Measurements from ENCODE around the gene INPP4B. TPM values are rescaled to one million over a fixed set of nuclear protein-coding genes. Genes with fewer than 3 reads are reported as not detected.

Gene INPP4B
- total RNA-seq, 1 experiment from 2014 or later, result 0.07 TPM

DNA sequence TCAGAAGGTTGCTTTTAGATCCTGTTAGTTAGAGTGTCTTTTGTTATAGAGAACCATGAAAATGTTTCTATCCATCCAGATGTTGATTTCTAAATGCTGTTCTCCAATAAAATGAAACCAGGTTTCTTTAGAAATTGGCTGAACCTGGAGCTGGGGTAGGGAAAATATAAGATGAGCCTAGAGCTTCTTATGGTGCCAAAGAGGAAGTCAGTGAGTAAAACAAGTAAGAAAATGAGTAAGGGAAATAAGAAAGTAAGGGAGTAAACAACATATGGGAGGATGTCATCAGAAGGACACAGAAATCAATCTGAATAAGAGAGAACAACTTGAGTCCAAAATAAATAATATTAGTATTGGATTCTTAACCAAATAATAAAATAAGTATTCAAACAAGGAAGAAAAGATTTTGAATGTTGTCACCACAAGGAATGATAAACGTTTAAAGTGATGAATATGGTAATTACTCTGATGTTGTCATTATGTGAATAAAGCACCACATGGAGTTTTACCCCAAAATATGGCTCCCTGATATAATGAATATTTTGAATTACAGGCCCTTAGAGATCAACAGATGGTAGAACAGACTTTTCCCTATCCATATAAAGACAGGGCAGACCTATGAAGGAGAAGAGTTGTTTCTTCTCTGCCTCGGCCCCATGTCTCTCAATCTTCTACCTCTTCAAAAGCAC is 703.6 kb downstream of the INPP4B start:
- no peak overlapping the region for H2BK5ac ChIP-seq (ENCODE audit: insufficient read length, low read length)
- H3K9ac ChIP-seq (ENCODE audit: extremely low read depth, insufficient read length, low read length), result no peak overlapping the region
- H2AK5ac ChIP-seq (ENCODE audit: insufficient read length, low read length), result no peak overlapping the region
- Mint-ChIP-seq H3K36me3 (ENCODE audit: insufficient read depth in 1 of 3, low read depth in 3 of 3) (no peaks in the 10 kb centered on the region), H3K4me3 (no peak overlapping the region), H3K27ac (peak overlapping the region in 1 of 3 experiments; percentile 37; a peak in 2 of 7 replicates), H3K4me1 (0 out of 4 replicates have a peak, but pooled peaks cover 0 to 3% of the 10 kb centered on the region in 2 experiments), H3K27me3 (ENCODE audit: low read depth) (no peaks in the 10 kb centered on the region), H3K9me3 (no peaks in the 10 kb centered on the region)
- H3K79me2 ChIP-seq (ENCODE audit: insufficient read depth, low read length), result no peaks in the 10 kb centered on the region
- H3K23ac ChIP-seq (ENCODE audit: insufficient read length, low read depth, low read length), result no peak overlapping the region
- no peak overlapping the region for H3K27ac ChIP-seq (ENCODE audit: insufficient read length, low read depth, low read length)
- no peaks in the 10 kb centered on the region for H4K20me1 ChIP-seq (ENCODE audit: control insufficient read depth, insufficient read depth, insufficient read length)
- no peak overlapping the region for H4K8ac ChIP-seq (replicated peaks; ENCODE audit: insufficient read length, low read depth, low read length)
- H3K27me3 ChIP-seq (ENCODE audit: insufficient read depth, low read length), result no peaks in the 10 kb centered on the region
- no CpG with 5 or more reads among the region's 2 CpGs for WGBS (ENCODE audit: extremely low coverage, insufficient read length, low lambda C conversion rate)
- no peak overlapping the region for H3T11ph ChIP-seq (ENCODE audit: low read length)
- H2BK12ac ChIP-seq (ENCODE audit: insufficient read length, low read depth, low read length), result no peak overlapping the region
- TF ChIP-seq, protein P1, sequence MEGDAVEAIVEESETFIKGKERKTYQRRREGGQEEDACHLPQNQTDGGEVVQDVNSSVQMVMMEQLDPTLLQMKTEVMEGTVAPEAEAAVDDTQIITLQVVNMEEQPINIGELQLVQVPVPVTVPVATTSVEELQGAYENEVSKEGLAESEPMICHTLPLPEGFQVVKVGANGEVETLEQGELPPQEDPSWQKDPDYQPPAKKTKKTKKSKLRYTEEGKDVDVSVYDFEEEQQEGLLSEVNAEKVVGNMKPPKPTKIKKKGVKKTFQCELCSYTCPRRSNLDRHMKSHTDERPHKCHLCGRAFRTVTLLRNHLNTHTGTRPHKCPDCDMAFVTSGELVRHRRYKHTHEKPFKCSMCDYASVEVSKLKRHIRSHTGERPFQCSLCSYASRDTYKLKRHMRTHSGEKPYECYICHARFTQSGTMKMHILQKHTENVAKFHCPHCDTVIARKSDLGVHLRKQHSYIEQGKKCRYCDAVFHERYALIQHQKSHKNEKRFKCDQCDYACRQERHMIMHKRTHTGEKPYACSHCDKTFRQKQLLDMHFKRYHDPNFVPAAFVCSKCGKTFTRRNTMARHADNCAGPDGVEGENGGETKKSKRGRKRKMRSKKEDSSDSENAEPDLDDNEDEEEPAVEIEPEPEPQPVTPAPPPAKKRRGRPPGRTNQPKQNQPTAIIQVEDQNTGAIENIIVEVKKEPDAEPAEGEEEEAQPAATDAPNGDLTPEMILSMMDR (conservative IDR thresholded peaks at IDR 0.05), result no peak
- H3K4me1 ChIP-seq (ENCODE audit: insufficient read depth, low read length), result no peaks in the 10 kb centered on the region
- no peak overlapping the region for H2BK15ac ChIP-seq (ENCODE audit: low read depth, low read length)
- no peak overlapping the region for H2AFZ ChIP-seq (ENCODE audit: low read length)
- H3K56ac ChIP-seq (ENCODE audit: insufficient read length, low read depth, low read length), result no peak overlapping the region
- no peak overlapping the region for H2BK120ac ChIP-seq (ENCODE audit: low read depth, low read length, poor library complexity, severe bottlenecking)
- H3K79me1 ChIP-seq (ENCODE audit: insufficient read depth, low read depth, low read length, poor library complexity, severe bottlenecking), result no peaks in the 10 kb centered on the region
- H3K4ac ChIP-seq (ENCODE audit: low read depth, low read length), result no peak overlapping the region
- no peak overlapping the region for H3K14ac ChIP-seq (ENCODE audit: insufficient read depth, low read length)
- no peak for DNase-seq
- H3K4me2 ChIP-seq (ENCODE audit: insufficient read depth, insufficient read length, low read length), result no peak overlapping the region
- no peak overlapping the region for H4K5ac ChIP-seq (ENCODE audit: insufficient read length, low read depth, low read length)
- H2BK20ac ChIP-seq (ENCODE audit: low read depth, low read length, poor library complexity, severe bottlenecking), result no peak overlapping the region
- no peak overlapping the region for H3K18ac ChIP-seq (ENCODE audit: insufficient read length, low read depth, low read length)
- no peak overlapping the region for H4K91ac ChIP-seq (ENCODE audit: insufficient read length, low read depth, low read length)
- H3K9me3 ChIP-seq (ENCODE audit: control insufficient read depth, low read depth, low read length), result no peaks in the 10 kb centered on the region
- no peaks in the 10 kb centered on the region for H3K23me2 ChIP-seq (ENCODE audit: insufficient read length, low read depth, low read length, poor library complexity, severe bottlenecking)

All from H9 (cell line).